HEK293 (cell line): ENCODE results near the gene UBE2D2.

ENCODE experiments used
- CTCF ChIA-PET: fragments of 350-600 bp; formaldehyde crosslinking; extraction: SDS; loops from one replicate; lab custom pipeline; 2021; ENCODE audit warnings: antibody characterized with exemption; lab: Yijun Ruan, JAX
- POLR2A ChIA-PET: fragments of 300-600 bp; formaldehyde crosslinking; extraction: SDS; loops from one replicate; lab custom pipeline; 2020; ENCODE audit warnings: antibody characterized with exemption, inconsistent platforms; lab: Yijun Ruan, JAX
- H3K27ac ChIP-seq: fragments of 200-500 bp; sonication (Bioruptor generic); 2 replicates; pipeline ENCODE4 v1.5.1; 2014; ENCODE audit warnings: low read depth, low read length, control low read depth, inconsistent platforms; ENCODE audit errors: extremely low read depth
- H3K36me3 ChIP-seq, 2 experiments: fragments of 200-500 bp in 1 of 2; sonication (Bioruptor generic) in 1 of 2; 1 replicate in 1 of 2; 2 replicates in 1 of 2; pipeline ENCODE4 v1.5.1; 2014 to 2017; ENCODE audit warnings: inconsistent platforms in 2 of 2, low read length in 2 of 2; ENCODE audit not compliant: control insufficient read depth in 2 of 2, insufficient read depth in 1 of 2
- H3K4me1 ChIP-seq: fragments of 200-500 bp; sonication (Bioruptor generic); 2 replicates; pipeline ENCODE4 v1.5.1; 2014; ENCODE audit warnings: mild to moderate bottlenecking, low read length, inconsistent platforms; ENCODE audit not compliant: control insufficient read depth, insufficient read depth
- H3K4me3 ChIP-seq: 2 replicates; pipeline ENCODE4 v1.5.1; 2011; ENCODE audit warnings: low read depth, mild to moderate bottlenecking, control low read depth, low read length, moderate library complexity
- H3K9me3 ChIP-seq: fragments of 200-500 bp; sonication (Bioruptor generic); 2 replicates; pipeline ENCODE4 v1.5.1; 2014; ENCODE audit warnings: low read depth, low read length, inconsistent platforms; ENCODE audit not compliant: control insufficient read depth, insufficient read depth
- CTCF ChIP-seq: fragments of 450-650 bp; formaldehyde crosslinking; IDR thresholded peaks from 2 replicates; pipeline ENCODE4 v1.5.1; 2016; ENCODE audit warnings: missing biosample characterization, missing genetic modification characterization
- HOXC10 ChIP-seq: sonication (generic); formaldehyde crosslinking; IDR thresholded peaks from 2 replicates; pipeline ENCODE4 v1.8.1; 2023; ENCODE audit warnings: mild to moderate bottlenecking, missing genetic modification reagents
- IKZF3 ChIP-seq: fragments of 450-650 bp; IDR thresholded peaks from 2 replicates; pipeline ENCODE4 v1.5.0; 2018; ENCODE audit warnings: missing biosample characterization, mild to moderate bottlenecking, missing genetic modification characterization, moderate library complexity
- MZF1 ChIP-seq: fragments of 450-650 bp; formaldehyde crosslinking; IDR thresholded peaks from 2 replicates; pipeline ENCODE4 v1.5.1; 2017; ENCODE audit warnings: missing biosample characterization, missing genetic modification characterization, borderline replicate concordance
- PATZ1 ChIP-seq: fragments of 450-650 bp; formaldehyde crosslinking; IDR thresholded peaks from 2 replicates; pipeline ENCODE4 v1.5.1; 2016; ENCODE audit warnings: missing biosample characterization, missing genetic modification characterization
- TRIM28 ChIP-seq: IDR thresholded peaks from 2 replicates; pipeline ENCODE4 v1.6.1; 2011; ENCODE audit warnings: low read length, control low read depth, borderline replicate concordance
- ZBTB17 ChIP-seq: fragments of 450-650 bp; formaldehyde crosslinking; IDR thresholded peaks from 2 replicates; pipeline ENCODE4 v1.5.1; 2016; ENCODE audit warnings: missing biosample characterization, missing genetic modification characterization
- ZBTB20 ChIP-seq: fragments of 450-650 bp; formaldehyde crosslinking; IDR thresholded peaks from 2 replicates; pipeline ENCODE4 v1.5.1; 2016; ENCODE audit warnings: missing biosample characterization, missing genetic modification characterization
- ZBTB44 ChIP-seq: fragments of 450-650 bp; IDR thresholded peaks from 2 replicates; pipeline ENCODE4 v1.5.1; 2018; ENCODE audit warnings: missing biosample characterization, mild to moderate bottlenecking, missing genetic modification characterization
- ZFHX2 ChIP-seq: fragments of 450-650 bp; formaldehyde crosslinking; conservative IDR thresholded peaks from 2 replicates; pipeline ENCODE4 v1.5.1; 2016; ENCODE audit warnings: missing biosample characterization, missing genetic modification characterization
- ZNF10 ChIP-seq: fragments of 450-650 bp; formaldehyde crosslinking; IDR thresholded peaks from 2 replicates; pipeline ENCODE4 v1.5.1; 2017; ENCODE audit warnings: missing biosample characterization, missing genetic modification characterization
- ZNF140 ChIP-seq: fragments of 450-650 bp; formaldehyde crosslinking; IDR thresholded peaks from 2 replicates; pipeline ENCODE4 v1.5.1; 2016; ENCODE audit warnings: missing biosample characterization, missing genetic modification characterization
- ZNF155 ChIP-seq: fragments of 450-650 bp; formaldehyde crosslinking; IDR thresholded peaks from 2 replicates; pipeline ENCODE4 v1.5.1; 2016; ENCODE audit warnings: missing biosample characterization, missing genetic modification characterization
- ZNF16 ChIP-seq: fragments of 450-650 bp; formaldehyde crosslinking; IDR thresholded peaks from 2 replicates; pipeline ENCODE4 v1.5.1; 2016; ENCODE audit warnings: low read depth, missing biosample characterization, missing genetic modification characterization
- ZNF248 ChIP-seq: fragments of 450-650 bp; formaldehyde crosslinking; IDR thresholded peaks from 2 replicates; pipeline ENCODE4 v1.5.1; 2017; ENCODE audit warnings: missing biosample characterization, missing genetic modification characterization
- ZNF335 ChIP-seq: fragments of 450-650 bp; formaldehyde crosslinking; conservative IDR thresholded peaks from 2 replicates; pipeline ENCODE4 v1.5.1; 2016; ENCODE audit warnings: missing biosample characterization, missing genetic modification characterization
- ZNF391 ChIP-seq: fragments of 450-650 bp; formaldehyde crosslinking; IDR thresholded peaks from 2 replicates; pipeline ENCODE4 v1.5.1; 2016; ENCODE audit warnings: low read depth, missing biosample characterization, missing genetic modification characterization, borderline replicate concordance
- ZNF394 ChIP-seq: fragments of 450-650 bp; formaldehyde crosslinking; IDR thresholded peaks from 2 replicates; pipeline ENCODE4 v1.5.1; 2016; ENCODE audit warnings: missing biosample characterization, missing genetic modification characterization, mild to moderate bottlenecking, moderate library complexity, borderline replicate concordance
- ZNF433 ChIP-seq: fragments of 450-650 bp; formaldehyde crosslinking; IDR thresholded peaks from 2 replicates; pipeline ENCODE4 v1.5.1; 2016; ENCODE audit warnings: missing biosample characterization, missing genetic modification characterization, low read depth
- ZNF621 ChIP-seq: fragments of 450-650 bp; formaldehyde crosslinking; IDR thresholded peaks from 2 replicates; pipeline ENCODE4 v1.5.1; 2017; ENCODE audit warnings: missing biosample characterization, missing genetic modification characterization
- ZNF701 ChIP-seq: fragments of 450-650 bp; formaldehyde crosslinking; IDR thresholded peaks from 2 replicates; pipeline ENCODE4 v1.5.1; 2016; ENCODE audit warnings: missing biosample characterization, missing genetic modification characterization
- ZNF747 ChIP-seq: fragments of 450-650 bp; formaldehyde crosslinking; IDR thresholded peaks from 2 replicates; pipeline ENCODE4 v1.5.1; 2016; ENCODE audit warnings: missing biosample characterization, missing genetic modification characterization
- ZNF76 ChIP-seq: fragments of 450-650 bp; formaldehyde crosslinking; IDR thresholded peaks from 2 replicates; pipeline ENCODE4; 2016; ENCODE audit warnings: low read depth, missing biosample characterization, missing genetic modification characterization, borderline replicate concordance
- ZNF792 ChIP-seq: fragments of 450-650 bp; formaldehyde crosslinking; IDR thresholded peaks from 2 replicates; pipeline ENCODE4 v1.5.1; 2016; ENCODE audit warnings: missing biosample characterization, missing genetic modification characterization
- TF ChIP-seq, protein P1 (sequence below): fragments of 450-650 bp; formaldehyde crosslinking; IDR thresholded peaks from 2 replicates; pipeline ENCODE4 v1.5.1; 2017; ENCODE audit warnings: missing biosample characterization, missing genetic modification characterization
- TF ChIP-seq, protein P2 (sequence below): fragments of 450-650 bp; formaldehyde crosslinking; IDR thresholded peaks from 2 replicates; pipeline ENCODE4 v1.5.1; 2017; ENCODE audit warnings: missing biosample characterization, missing genetic modification characterization

The UBE2D2 gene

DNA sequence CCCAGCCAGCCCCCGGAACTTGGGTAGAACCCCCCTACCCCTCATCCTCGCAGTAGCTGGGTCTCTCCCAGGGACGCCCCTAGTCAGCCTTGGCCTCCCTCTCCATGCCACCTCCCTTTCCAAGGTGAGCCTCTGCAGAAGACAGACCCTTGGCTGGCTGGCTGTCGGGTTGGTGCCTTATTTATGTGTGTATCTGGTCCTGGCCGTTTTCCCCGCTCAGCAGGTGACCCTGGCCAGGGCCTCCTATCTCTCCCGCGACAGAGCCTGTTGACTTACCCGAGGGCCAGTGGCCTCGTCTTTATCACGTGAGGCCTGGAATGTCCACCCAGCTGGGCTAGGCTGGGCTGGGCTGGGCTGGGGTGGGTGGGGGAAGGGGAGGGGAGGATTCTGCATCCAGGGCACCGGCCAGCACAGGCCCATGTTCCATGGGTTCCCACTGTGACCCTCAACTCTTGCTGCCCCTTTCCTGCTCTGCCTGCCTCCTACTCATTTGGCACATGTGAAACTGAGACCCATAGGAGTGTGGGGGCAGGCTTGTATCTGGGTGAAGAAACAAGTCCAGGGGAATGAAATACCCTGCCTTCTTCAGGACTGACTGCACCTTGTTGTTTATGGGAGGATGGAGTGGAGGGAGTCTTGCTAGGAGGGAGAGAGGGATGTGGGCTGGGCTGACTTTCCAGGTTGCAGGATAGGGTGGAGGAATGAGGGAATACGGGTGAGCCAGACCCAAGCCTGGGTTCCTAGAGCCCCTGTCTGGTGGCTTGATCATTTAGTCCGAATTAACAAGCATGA, 90.1 kb downstream of the UBE2D2 start (continued):
- TF ChIP-seq CTCF (tag by site-specific recombination) (no peak), MZF1 (no peak), ZNF747 (no peak), ZBTB20 (tag by site-specific recombination) (peak; percentile 35), ZFHX2 (tag by site-specific recombination) (peak; percentile 77), ZNF16 (no peak), ZNF335 (tag by site-specific recombination) (no peak), ZNF621 (tag by site-specific recombination) (no peak), ZBTB17 (tag by site-specific recombination) (peak; percentile 36), ZNF155 (no peak), PATZ1 (tag by site-specific recombination) (peak; percentile 54), ZNF248 (no peak), ZNF10 (tag by site-specific recombination) (0 out of 2 replicates have a peak, but pooled peaks have one; percentile 27), IKZF3 (tag by site-specific recombination) (peak; percentile 22; the same call in 1 of the 2 replicates), ZNF792 (tag by site-specific recombination) (no peak), HOXC10 (CRISPR knock-in tag) (no peak)
- TF ChIP-seq, protein P1, sequence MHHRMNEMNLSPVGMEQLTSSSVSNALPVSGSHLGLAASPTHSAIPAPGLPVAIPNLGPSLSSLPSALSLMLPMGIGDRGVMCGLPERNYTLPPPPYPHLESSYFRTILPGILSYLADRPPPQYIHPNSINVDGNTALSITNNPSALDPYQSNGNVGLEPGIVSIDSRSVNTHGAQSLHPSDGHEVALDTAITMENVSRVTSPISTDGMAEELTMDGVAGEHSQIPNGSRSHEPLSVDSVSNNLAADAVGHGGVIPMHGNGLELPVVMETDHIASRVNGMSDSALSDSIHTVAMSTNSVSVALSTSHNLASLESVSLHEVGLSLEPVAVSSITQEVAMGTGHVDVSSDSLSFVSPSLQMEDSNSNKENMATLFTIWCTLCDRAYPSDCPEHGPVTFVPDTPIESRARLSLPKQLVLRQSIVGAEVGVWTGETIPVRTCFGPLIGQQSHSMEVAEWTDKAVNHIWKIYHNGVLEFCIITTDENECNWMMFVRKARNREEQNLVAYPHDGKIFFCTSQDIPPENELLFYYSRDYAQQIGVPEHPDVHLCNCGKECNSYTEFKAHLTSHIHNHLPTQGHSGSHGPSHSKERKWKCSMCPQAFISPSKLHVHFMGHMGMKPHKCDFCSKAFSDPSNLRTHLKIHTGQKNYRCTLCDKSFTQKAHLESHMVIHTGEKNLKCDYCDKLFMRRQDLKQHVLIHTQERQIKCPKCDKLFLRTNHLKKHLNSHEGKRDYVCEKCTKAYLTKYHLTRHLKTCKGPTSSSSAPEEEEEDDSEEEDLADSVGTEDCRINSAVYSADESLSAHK (tag by site-specific recombination) = no peak

GRCh38 chr5:139651853-139652787, 91.0 kb downstream of the UBE2D2 start:
- ChIA-PET POLR2A (interaction anchor here (0.7 to 1.0 kb wide), 3 partner anchors 9 to 15 kb away, joined by 3 read pairs; no protein-coding TSS in a partner anchor), CTCF (interaction anchor here (0.6 to 2.4 kb wide), 7 partner anchors 9 to 170 kb away, joined by 3 to 7 read pairs (median 4); no protein-coding TSS in a partner anchor)
- Histone ChIP-seq H3K4me1 (peaks cover 28% of the 10 kb centered on the region), H3K36me3 (no peaks in the 10 kb centered on the region), H3K27ac (no peak overlapping the region; the same call in 1 of the 2 replicates), H3K9me3 (no peaks in the 10 kb centered on the region), H3K4me3 (no peak overlapping the region)
- TF ChIP-seq ZNF433 (tag by site-specific recombination) (no peak), TRIM28 (no peak), ZNF76 (tag by site-specific recombination) (0 out of 2 replicates have a peak, but pooled peaks have one; percentile 10), ZBTB44 (tag by site-specific recombination) (no peak), ZNF140 (tag by site-specific recombination) (no peak), ZNF394 (tag by site-specific recombination) (0 out of 2 replicates have a peak, but pooled peaks have one; percentile 25), ZNF391 (peak; percentile 21; the same call in 1 of the 2 replicates), ZNF701 (tag by site-specific recombination) (no peak), ZFHX2 (tag by site-specific recombination) (peak; percentile 63)
- TF ChIP-seq, protein P2, sequence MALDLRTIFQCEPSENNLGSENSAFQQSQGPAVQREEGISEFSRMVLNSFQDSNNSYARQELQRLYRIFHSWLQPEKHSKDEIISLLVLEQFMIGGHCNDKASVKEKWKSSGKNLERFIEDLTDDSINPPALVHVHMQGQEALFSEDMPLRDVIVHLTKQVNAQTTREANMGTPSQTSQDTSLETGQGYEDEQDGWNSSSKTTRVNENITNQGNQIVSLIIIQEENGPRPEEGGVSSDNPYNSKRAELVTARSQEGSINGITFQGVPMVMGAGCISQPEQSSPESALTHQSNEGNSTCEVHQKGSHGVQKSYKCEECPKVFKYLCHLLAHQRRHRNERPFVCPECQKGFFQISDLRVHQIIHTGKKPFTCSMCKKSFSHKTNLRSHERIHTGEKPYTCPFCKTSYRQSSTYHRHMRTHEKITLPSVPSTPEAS (tag by site-specific recombination) = peak; percentile 82
